ENCODE results near the gene FAM83F. TPM values are rescaled to one million over a fixed set of nuclear protein-coding genes. Genes with fewer than 3 reads are reported as not detected.
"Not testable (repeated sequence)": the region's sequence is repeated elsewhere in the genome, so short reads cannot be mapped to it uniquely, and the experiment has no call there.

Gene FAM83F
- total and polyA plus RNA-seq, 4 donors = 0.39 to 1.5 (median 1.2) TPM

DNA sequence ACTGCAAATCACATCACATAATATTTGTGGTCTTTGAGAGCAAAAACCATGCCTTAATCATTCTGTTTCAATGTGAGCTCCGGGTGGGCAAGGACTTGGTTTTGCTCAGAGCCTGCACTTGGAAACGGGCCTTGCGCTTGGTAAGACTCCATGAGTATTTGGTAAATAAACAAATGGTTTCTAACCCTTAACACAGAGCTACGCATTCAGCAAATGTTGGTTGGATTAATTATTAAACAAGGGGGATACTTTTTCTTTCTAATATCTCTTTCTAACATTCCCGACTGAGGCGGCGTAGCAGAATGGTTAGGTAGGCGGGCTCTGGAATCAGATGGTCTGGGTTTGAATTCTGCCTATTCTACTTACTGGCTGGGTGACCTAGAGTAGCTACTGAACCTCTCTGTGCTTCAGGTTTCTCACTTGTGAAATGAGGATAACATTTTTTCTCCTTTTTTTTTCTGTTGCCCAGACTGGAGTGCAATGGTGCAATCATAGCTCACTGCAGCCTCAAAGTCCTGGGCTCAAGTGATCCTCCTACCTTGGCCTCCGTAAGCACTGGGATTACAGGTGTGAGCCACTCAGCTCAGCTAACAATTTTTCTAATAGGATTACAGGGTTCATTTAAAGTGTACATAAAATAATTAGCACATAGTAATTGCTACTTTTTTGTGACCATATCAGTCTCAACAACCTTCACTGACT, 3.4 kb upstream of the FAM83F start (continued):
- TF ChIP-seq TAF1 (conservative IDR thresholded peaks at IDR 0.05) = no peak
- TF ChIP-seq FOXA1 (IDR thresholded peaks at IDR 0.05) = no peak
- TF ChIP-seq EGR1 (IDR thresholded peaks at IDR 0.05; ENCODE audit: low read depth in 2 of 2) = no peak
- TF ChIP-seq NR2F2 (IDR thresholded peaks at IDR 0.05) = peak; percentile 8
- TF ChIP-seq, protein P1, sequence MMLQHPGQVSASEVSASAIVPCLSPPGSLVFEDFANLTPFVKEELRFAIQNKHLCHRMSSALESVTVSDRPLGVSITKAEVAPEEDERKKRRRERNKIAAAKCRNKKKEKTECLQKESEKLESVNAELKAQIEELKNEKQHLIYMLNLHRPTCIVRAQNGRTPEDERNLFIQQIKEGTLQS (IDR thresholded peaks at IDR 0.05) = no peak
- TF ChIP-seq, protein P2, sequence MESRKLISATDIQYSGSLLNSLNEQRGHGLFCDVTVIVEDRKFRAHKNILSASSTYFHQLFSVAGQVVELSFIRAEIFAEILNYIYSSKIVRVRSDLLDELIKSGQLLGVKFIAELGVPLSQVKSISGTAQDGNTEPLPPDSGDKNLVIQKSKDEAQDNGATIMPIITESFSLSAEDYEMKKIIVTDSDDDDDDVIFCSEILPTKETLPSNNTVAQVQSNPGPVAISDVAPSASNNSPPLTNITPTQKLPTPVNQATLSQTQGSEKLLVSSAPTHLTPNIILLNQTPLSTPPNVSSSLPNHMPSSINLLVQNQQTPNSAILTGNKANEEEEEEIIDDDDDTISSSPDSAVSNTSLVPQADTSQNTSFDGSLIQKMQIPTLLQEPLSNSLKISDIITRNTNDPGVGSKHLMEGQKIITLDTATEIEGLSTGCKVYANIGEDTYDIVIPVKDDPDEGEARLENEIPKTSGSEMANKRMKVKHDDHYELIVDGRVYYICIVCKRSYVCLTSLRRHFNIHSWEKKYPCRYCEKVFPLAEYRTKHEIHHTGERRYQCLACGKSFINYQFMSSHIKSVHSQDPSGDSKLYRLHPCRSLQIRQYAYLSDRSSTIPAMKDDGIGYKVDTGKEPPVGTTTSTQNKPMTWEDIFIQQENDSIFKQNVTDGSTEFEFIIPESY (IDR thresholded peaks at IDR 0.05) = no peak
- TF ChIP-seq RXRA (IDR thresholded peaks at IDR 0.05) = peak; percentile 44 to 58
- TF ChIP-seq, protein P3, sequence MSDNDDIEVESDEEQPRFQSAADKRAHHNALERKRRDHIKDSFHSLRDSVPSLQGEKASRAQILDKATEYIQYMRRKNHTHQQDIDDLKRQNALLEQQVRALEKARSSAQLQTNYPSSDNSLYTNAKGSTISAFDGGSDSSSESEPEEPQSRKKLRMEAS (IDR thresholded peaks at IDR 0.05) = peak; percentile 8

DNA sequence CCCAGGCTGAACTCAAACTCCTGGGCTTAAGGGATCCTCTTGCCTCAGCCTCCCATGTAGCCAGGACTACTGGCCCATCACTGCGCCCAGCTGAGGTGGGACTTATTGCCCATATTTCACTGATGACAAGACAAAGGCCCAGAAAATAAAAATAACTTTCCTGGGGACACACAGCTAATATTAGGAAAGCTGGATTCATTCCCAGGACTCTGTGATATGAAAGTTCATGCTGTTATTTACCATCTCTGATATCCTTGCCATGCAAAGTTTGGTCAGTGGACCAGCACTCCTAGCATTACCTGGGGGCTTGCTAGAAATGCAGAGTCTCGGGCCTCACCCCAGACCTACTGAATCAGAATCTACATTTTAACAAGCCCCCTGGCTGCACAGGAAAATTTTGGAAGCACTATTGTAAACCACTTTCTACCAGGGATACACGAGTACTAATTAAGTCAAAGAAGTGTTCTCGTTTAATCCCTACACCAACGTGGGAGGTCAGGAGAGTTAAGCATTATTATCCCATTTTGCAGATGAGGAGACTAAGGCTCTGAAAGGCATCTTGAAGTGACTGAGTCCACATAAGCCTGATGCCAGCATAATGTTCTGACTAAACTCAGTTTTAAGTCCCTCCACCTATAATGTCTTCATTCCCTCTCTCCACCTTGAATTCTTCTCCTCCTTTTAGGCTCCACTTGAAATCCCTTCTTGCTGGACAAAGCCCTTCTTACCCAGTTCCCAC, 2.5 kb upstream of the FAM83F start:
- TF ChIP-seq FOXA1 (IDR thresholded peaks at IDR 0.05) (peak; percentile 13), RAD21 (IDR thresholded peaks at IDR 0.05) (no peak), RXRA (IDR thresholded peaks at IDR 0.05) (peak in 1 of 2 donors; percentile 42), FOXA2 (IDR thresholded peaks at IDR 0.05) (peak; percentile 32), HNF4A (conservative IDR thresholded peaks at IDR 0.05) (peak; percentile 17 to 43)
- TF ChIP-seq, protein P3 (IDR thresholded peaks at IDR 0.05) = peak; percentile 5
- no peak for DNase-seq (ENCODE audit: low spot score)
- no peaks in the 10 kb centered on the region for H3K27me3 ChIP-seq (ENCODE audit: control insufficient read depth in 4 of 4, insufficient read depth in 4 of 4, low read length in 3 of 4)
- no peak overlapping the region for H3K4me3 ChIP-seq (ENCODE audit: low read depth in 1 of 3, low read length in 3 of 3)
- H3K36me3 ChIP-seq (ENCODE audit: control insufficient read depth in 4 of 4, insufficient read depth in 3 of 4, low read depth in 1 of 4, low read length in 3 of 4) = no peaks in the 10 kb centered on the region
- WGBS = 53% methylated on average over 5 of the region's 5 CpGs
- peak overlapping the region; percentile 68 to 75 for H3K27ac ChIP-seq (ENCODE audit: low read depth in 1 of 2, low read length in 2 of 2)
- H3K4me1 ChIP-seq (ENCODE audit: control insufficient read depth in 4 of 4, insufficient read depth in 4 of 4, low read length in 3 of 4) = peaks cover 6 to 53% (median 44%) of the 10 kb centered on the region in 4 donors
- H3K9me3 ChIP-seq (ENCODE audit: control insufficient read depth in 4 of 4, low read length in 3 of 4) = no peaks in the 10 kb centered on the region
- peak overlapping the region in 1 of 2 donors; percentile 78 for H3K9ac ChIP-seq (ENCODE audit: low read depth in 1 of 2, low read length in 2 of 2)

DNA sequence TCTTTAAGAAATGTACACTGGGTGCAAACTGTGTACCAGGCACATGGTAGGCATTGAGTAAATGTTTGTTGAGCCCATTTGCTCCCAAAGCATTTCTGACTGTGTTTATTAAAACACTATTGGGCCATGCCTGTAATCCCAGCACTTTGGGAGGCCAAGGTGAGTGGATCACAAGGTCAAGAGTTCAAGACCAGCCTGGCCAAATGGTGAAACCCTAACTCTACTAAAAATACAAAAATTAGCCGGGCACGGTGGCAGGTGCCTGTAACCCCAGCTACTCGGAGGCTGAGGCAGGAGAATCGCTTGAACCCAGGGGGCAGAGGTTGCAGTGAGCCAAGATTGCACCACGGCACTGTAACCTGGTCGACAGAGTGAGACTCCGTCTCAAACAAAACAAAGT, 1.9 kb upstream of the FAM83F start:
- not testable (repeated sequence) for H3K36me3 ChIP-seq (ENCODE audit: control insufficient read depth in 4 of 4, insufficient read depth in 3 of 4, low read depth in 1 of 4, low read length in 3 of 4); H3K4me3 ChIP-seq (ENCODE audit: low read depth in 1 of 3, low read length in 3 of 3); H3K9me3 ChIP-seq (ENCODE audit: control insufficient read depth in 4 of 4, low read length in 3 of 4); H3K27me3 ChIP-seq (ENCODE audit: control insufficient read depth in 4 of 4, insufficient read depth in 4 of 4, low read length in 3 of 4); H3K9ac ChIP-seq (ENCODE audit: low read depth in 1 of 2, low read length in 2 of 2); DNase-seq (ENCODE audit: low spot score)
- Histone ChIP-seq H3K4me1 (ENCODE audit: control insufficient read depth in 4 of 4, insufficient read depth in 4 of 4, low read length in 3 of 4) (peaks cover 6 to 60% (median 51%) of the 10 kb centered on the region in 4 donors), H3K27ac (ENCODE audit: low read depth in 1 of 2, low read length in 2 of 2) (peak overlapping the region; percentile 68 to 75)
- WGBS = 38% methylated on average over 7 of the region's 7 CpGs
- TF ChIP-seq RXRA (IDR thresholded peaks at IDR 0.05) (peak; percentile 75 to 83), HNF4G (IDR thresholded peaks at IDR 0.05) (peak; percentile 32), YY1 (IDR thresholded peaks at IDR 0.05) (peak; percentile 22), NR2F2 (IDR thresholded peaks at IDR 0.05) (peak; percentile 88), HNF4A (conservative IDR thresholded peaks at IDR 0.05) (peak; percentile 64 to 84), SP1 (IDR thresholded peaks at IDR 0.05) (peak; percentile 75)
- TF ChIP-seq, protein P1 (IDR thresholded peaks at IDR 0.05) = peak; percentile 15
- TF ChIP-seq, protein P3 (IDR thresholded peaks at IDR 0.05) = peak; percentile 22
